Prostate gland (tissue), 2 donors: ENCODE results near the gene TNFAIP6.

Source experiments
- CTCF ChIP-seq, 4 experiments: fragments of 200-600 bp in 2 of 4; fragments of 450-650 bp in 2 of 4; sonication (generic) in 2 of 4; IDR thresholded peaks; 1 replicate in 3 of 4; 2 replicates in 1 of 4; pipeline ENCODE4 v1.5.1; 2016 to 2019; ENCODE audit warnings: antibody characterized with exemption in 4 of 4, mild to moderate bottlenecking in 2 of 4, moderate library complexity in 2 of 4
- POLR2A ChIP-seq: fragments of 450-650 bp; IDR thresholded peaks from one replicate; pipeline ENCODE4 v1.6.1; 2016; ENCODE audit warnings: antibody characterized with exemption, mild to moderate bottlenecking
- POLR2AphosphoS5 ChIP-seq: sonication (generic); formaldehyde crosslinking; IDR thresholded peaks from one replicate; pipeline ENCODE4 v1.6.1; 2017; ENCODE audit warnings: antibody characterized with exemption

GRCh38 chr2:151423760-151424159, 66.4 kb downstream of the TNFAIP6 start:
- TF ChIP-seq CTCF (IDR thresholded peaks at IDR 0.05) (no peak), POLR2A (no peak), POLR2AphosphoS5 (no peak)
